H1 (cell line): Measurements from ENCODE around the gene NAT9. TPM values are rescaled to one million over a fixed set of nuclear protein-coding genes. Genes with fewer than 3 reads are reported as not detected.

Experiments used
- CTCF ChIA-PET: fragments of 300-600 bp; sonication (Branson Sonifier 250); formaldehyde crosslinking; loops from one replicate; lab custom pipeline; 2021; ENCODE audit not compliant: partially characterized antibody; lab: Charles Lee
- POLR2A ChIA-PET: fragments of 300-600 bp; sonication (Branson Sonifier 250); formaldehyde crosslinking; loops from one replicate; lab custom pipeline; 2021; ENCODE audit warnings: inconsistent platforms; ENCODE audit not compliant: partially characterized antibody; lab: Charles Lee
- DNase-seq, 2 experiments: peaks; one replicate each; pipeline versions ENCODE4 v3.0.0 to v3.0.0-alpha.2; 2010 to 2022; ENCODE audit warnings: low spot score in 2 of 2, low read depth in 1 of 2, mixed read lengths in 1 of 2
- FAIRE-seq: peaks from 2 replicates; lab custom pipeline; 2011; peaks lifted over from hg19 to GRCh38; lab: Jason Lieb, UNC
- H2AFZ ChIP-seq: 2 replicates; pipeline ENCODE4 v1.8.1; 2012; ENCODE audit warnings: low read length, inconsistent platforms
- H2AK5ac ChIP-seq: 2 replicates; pipeline ENCODE4 v1.6.1; 2013; ENCODE audit warnings: low read depth, low read length
- H2BK120ac ChIP-seq: replicated peaks from 2 replicates; pipeline ENCODE3; 2013; ENCODE audit warnings: low read depth, low read length, inconsistent platforms
- H2BK12ac ChIP-seq: 2 replicates; pipeline ENCODE4 v1.6.1; 2013; ENCODE audit warnings: low read depth, low read length
- H2BK15ac ChIP-seq: 2 replicates; pipeline ENCODE4 v1.6.1; 2013; ENCODE audit warnings: low read length
- H2BK20ac ChIP-seq: 2 replicates; pipeline ENCODE4 v1.6.1; 2013; ENCODE audit warnings: low read length
- H2BK5ac ChIP-seq: 2 replicates; pipeline ENCODE4 v1.6.1; 2013; ENCODE audit warnings: low read depth, low read length
- H3K14ac ChIP-seq: 2 replicates; pipeline ENCODE4 v1.6.1; 2013; ENCODE audit warnings: inconsistent platforms; ENCODE audit not compliant: insufficient read length
- H3K18ac ChIP-seq: 2 replicates; pipeline ENCODE4 v1.6.1; 2013; ENCODE audit warnings: low read length; ENCODE audit errors: extremely low read depth
- H3K23ac ChIP-seq: 2 replicates; pipeline ENCODE4 v1.6.1; 2013; ENCODE audit warnings: inconsistent platforms; ENCODE audit not compliant: insufficient read length
- H3K23me2 ChIP-seq: 2 replicates; pipeline ENCODE4 v1.6.1; 2013; ENCODE audit warnings: low read depth, low read length
- H3K27ac ChIP-seq: 2 replicates; pipeline ENCODE4 v1.6.1; 2011; ENCODE audit warnings: low read depth, low read length, inconsistent platforms
- H3K27me3 ChIP-seq, 4 experiments: replicated peaks in 1 of 4; 1 replicate in 1 of 4; 2 replicates in 3 of 4; pipeline versions ENCODE4 v1.6.1 to v1.8.1; 2011 to 2013; ENCODE audit warnings: low read length in 3 of 4, mild to moderate bottlenecking in 3 of 4, inconsistent platforms in 2 of 4, mixed read lengths in 2 of 4, moderate library complexity in 1 of 4; ENCODE audit not compliant: control insufficient read depth in 3 of 4, insufficient read depth in 3 of 4; ENCODE audit errors: extremely low read depth in 1 of 4
- H3K36me3 ChIP-seq, 4 experiments: 2 replicates each; pipeline versions ENCODE4 v1.6.1 to v1.8.1; 2011 to 2013; ENCODE audit warnings: mild to moderate bottlenecking in 4 of 4, low read length in 3 of 4, moderate library complexity in 2 of 4, control low read depth in 1 of 4, inconsistent platforms in 1 of 4; ENCODE audit not compliant: insufficient read depth in 4 of 4, control insufficient read depth in 2 of 4
- H3K4ac ChIP-seq: replicated peaks from 2 replicates; pipeline ENCODE3; 2013; ENCODE audit warnings: low read length, low read depth, mixed read lengths, inconsistent platforms; ENCODE audit not compliant: insufficient read length
- H3K4me1 ChIP-seq, 4 experiments: replicated peaks in 1 of 4; 1 replicate in 1 of 4; 2 replicates in 3 of 4; pipeline versions ENCODE4 v1.6.1 to v1.8.1; 2011 to 2013; ENCODE audit warnings: low read length in 3 of 4, inconsistent platforms in 2 of 4, mixed read lengths in 1 of 4; ENCODE audit not compliant: insufficient read depth in 4 of 4, control insufficient read depth in 3 of 4
- H3K4me2 ChIP-seq, 2 experiments: 2 replicates each; pipeline versions ENCODE4 v1.6.1 to v1.8.1; 2011 to 2013; ENCODE audit warnings: low read depth in 2 of 2, low read length in 2 of 2, control low read depth in 1 of 2, inconsistent platforms in 1 of 2, mild to moderate bottlenecking in 1 of 2; ENCODE audit not compliant: insufficient read depth in 1 of 2
- H3K4me3 ChIP-seq, 4 experiments: fragments of 200-600, 300-600 bp in 1 of 4; sonication (generic), shearing (Covaris generic), sonication (Bioruptor Twin) in 1 of 4; 2 replicates each; pipeline versions ENCODE4 v1.5.1 to v1.8.1; 2011 to 2016; ENCODE audit warnings: low read length in 4 of 4, low read depth in 3 of 4, control low read depth in 2 of 4, inconsistent platforms in 2 of 4, mild to moderate bottlenecking in 2 of 4, mixed read lengths in 1 of 4, moderate library complexity in 1 of 4; ENCODE audit not compliant: insufficient read depth in 2 of 4; ENCODE audit errors: extremely low read depth in 1 of 4
- H3K56ac ChIP-seq: replicated peaks from 2 replicates; pipeline ENCODE3; 2013; ENCODE audit warnings: low read depth, mild to moderate bottlenecking, mixed read lengths, low read length, inconsistent platforms; ENCODE audit not compliant: insufficient read length
- H3K79me1 ChIP-seq: 2 replicates; pipeline ENCODE4 v1.6.1; 2013; ENCODE audit warnings: low read depth, low read length, control low read depth
- H3K79me2 ChIP-seq, 2 experiments: 2 replicates each; pipeline versions ENCODE4 v1.6.1 to v1.8.1; 2012 to 2013; ENCODE audit warnings: low read length in 2 of 2, mild to moderate bottlenecking in 2 of 2, inconsistent platforms in 1 of 2; ENCODE audit not compliant: insufficient read depth in 2 of 2, control insufficient read depth in 1 of 2
- H3K9ac ChIP-seq, 4 experiments: replicated peaks in 1 of 4; 1 replicate in 1 of 4; 2 replicates in 3 of 4; pipeline versions ENCODE4 v1.6.1 to v1.8.1; 2011 to 2013; ENCODE audit warnings: low read depth in 3 of 4, low read length in 3 of 4, control low read depth in 2 of 4, mild to moderate bottlenecking in 2 of 4, moderate library complexity in 2 of 4, inconsistent platforms in 1 of 4; ENCODE audit errors: extremely low read depth in 1 of 4
- H3K9me3 ChIP-seq, 2 experiments: 2 replicates each; pipeline versions ENCODE4 v1.6.1 to v1.8.1; 2012 to 2013; ENCODE audit warnings: mild to moderate bottlenecking in 2 of 2, moderate library complexity in 2 of 2, control low read depth in 1 of 2, inconsistent platforms in 1 of 2, low read depth in 1 of 2, low read length in 1 of 2, mixed read lengths in 1 of 2; ENCODE audit not compliant: insufficient read depth in 2 of 2
- H4K20me1 ChIP-seq, 2 experiments: replicated peaks in 1 of 2; 2 replicates each; pipeline versions ENCODE3 to v1.8.1; 2011 to 2013; ENCODE audit warnings: inconsistent platforms in 2 of 2, low read length in 2 of 2, mild to moderate bottlenecking in 1 of 2; ENCODE audit not compliant: insufficient read depth in 2 of 2, control insufficient read depth in 1 of 2
- H4K5ac ChIP-seq: 2 replicates; pipeline ENCODE4 v1.6.1; 2013; ENCODE audit warnings: low read length, low read depth, mixed read lengths, inconsistent platforms; ENCODE audit not compliant: insufficient read length
- H4K8ac ChIP-seq: 2 replicates; pipeline ENCODE4 v1.8.0; 2013; ENCODE audit warnings: mild to moderate bottlenecking, moderate library complexity, low read length, inconsistent platforms; ENCODE audit not compliant: insufficient read depth; ENCODE audit errors: extremely low read depth
- H4K91ac ChIP-seq: replicated peaks from 2 replicates; pipeline ENCODE3; 2013; ENCODE audit warnings: low read length, mixed read lengths, inconsistent platforms; ENCODE audit not compliant: insufficient read length
- BACH1 ChIP-seq: IDR thresholded peaks from 2 replicates; pipeline ENCODE4 v1.6.1; 2012; ENCODE audit warnings: low read length, improper control_type of control experiment
- CHD2 ChIP-seq: IDR thresholded peaks from 2 replicates; pipeline ENCODE4 v1.6.1; 2012; ENCODE audit warnings: low read length, improper control_type of control experiment
- RBBP5 ChIP-seq: IDR thresholded peaks from 2 replicates; pipeline ENCODE4 v1.7.1; 2012; ENCODE audit warnings: low read depth, mild to moderate bottlenecking, inconsistent platforms, low read length, moderate library complexity, borderline replicate concordance
- YY1 ChIP-seq: IDR thresholded peaks from 2 replicates; pipeline ENCODE4 v1.6.1; 2011; ENCODE audit warnings: low read depth, mild to moderate bottlenecking, low read length
- WGBS, 2 experiments: shearing (Covaris generic) in 1 of 2; methylation state at CpG; one replicate each; pipeline versions ENCODE4 v1.1.6 to v1.1.7; 2013 to 2015; ENCODE audit warnings: low lambda C conversion rate in 2 of 2, mixed read lengths in 2 of 2, inconsistent platforms in 1 of 2, low coverage in 1 of 2, missing lambda C conversion rate in 1 of 2; ENCODE audit not compliant: insufficient replicate concordance in 2 of 2, insufficient coverage in 1 of 2, insufficient read length in 1 of 2; ENCODE audit errors: extremely low coverage in 1 of 2, missing lambda C conversion rate in 1 of 2; 5-methylcytosine and 5-hydroxymethylcytosine counted together
- polyA plus RNA-seq, 7 experiments: library from polyadenylated mRNA; depleted of rRNA in 3 of 7; stranded (reverse) in 5 of 7; unstranded in 2 of 7; fragments of >200 nt in 5 of 7; fragments of 200-250 nt in 2 of 7; gene quantifications; 1 replicate in 5 of 7; 2 replicates in 1 of 7; 4 replicates in 1 of 7; pipeline versions ENCODE4 v1.2.1 to v1.2.3, GENCODE V29; 2011 to 2013; ENCODE audit warnings: missing spikeins in 2 of 7, mixed read lengths in 2 of 7
- total RNA-seq: library from RNA; stranded (reverse); fragmentation: NEBNext Ultra II Directional; extraction: Animal tissue kit (Norgen Biotek cat#: 25700); gene quantifications from 2 replicates; pipeline ENCODE4 v1.2.1, GENCODE V29; 2021

The NAT9 gene
- total and polyA plus RNA-seq, 2 of the 8 experiments (the other 6 are each of a cell fraction or from before 2014, with no cell fraction given): 32.3 to 42.7 TPM

GRCh38 chr17:74754832-74755231 is 21.3 kb downstream of the NAT9 start:
- Histone ChIP-seq H2BK120ac (no peak overlapping the region), H3K4me3 (no peak overlapping the region), H3K4ac (no peak overlapping the region), H3K14ac (no peak overlapping the region), H4K91ac (no peak overlapping the region), H4K8ac (no peak overlapping the region), H2BK15ac (no peak overlapping the region), H2AFZ (no peak overlapping the region), H3K9ac (no peak overlapping the region), H2BK20ac (no peak overlapping the region), H4K5ac (no peak overlapping the region), H3K79me2 (peaks cover 7 to 88% of the 10 kb centered on the region in 2 experiments; a peak in 3 of 4 replicates), H3K23ac (no peak overlapping the region), H2BK5ac (no peak overlapping the region), H2AK5ac (no peak overlapping the region), H3K79me1 (peaks cover 28% of the 10 kb centered on the region), H2BK12ac (no peak overlapping the region), H3K36me3 (peaks cover 0 to 5% (median 0%) of the 10 kb centered on the region in 4 experiments; a peak in 1 of 8 replicates), H3K23me2 (peaks cover 6% of the 10 kb centered on the region; the same call in 1 of the 2 replicates), H3K9me3 (no peaks in the 10 kb centered on the region), H3K18ac (no peak overlapping the region), H3K27ac (no peak overlapping the region), H3K4me2 (no peak overlapping the region), H4K20me1 (peaks cover 15 to 35% of the 10 kb centered on the region in 2 experiments), H3K27me3 (no peaks in the 10 kb centered on the region), H3K56ac (no peak overlapping the region), H3K4me1 (peaks cover 0 to 49% (median 33%) of the 10 kb centered on the region in 4 experiments; a peak in 6 of 7 replicates)
- no peak for FAIRE-seq
- no peak for DNase-seq
- ChIA-PET POLR2A (interaction anchor here (1.4 kb wide), 1 partner anchor 10 kb away, joined by 3 read pairs; no protein-coding TSS in a partner anchor), CTCF (interaction anchor here (1.2 to 15.7 kb wide), 5 partner anchors 9 to 88 kb away, joined by 3 to 231 read pairs (median 45); partner anchors contain the start of genes NAT9 and RAB37)
- WGBS, 2 experiments: 100% methylated on average over 3 of the region's 3 CpGs; no CpG with 5 or more reads in 1 of the 2 experiments
- TF ChIP-seq CHD2 (no peak), RBBP5 (no peak), BACH1 (no peak), YY1 (no peak)
